ENCODE results near the gene SLC7A5. TPM values are rescaled to one million over a fixed set of nuclear protein-coding genes. Genes with fewer than 3 reads are reported as not detected.
"Not testable (repeated sequence)": the region's sequence is repeated elsewhere in the genome, so short reads cannot be mapped to it uniquely, and the experiment has no call there.

The SLC7A5 gene
- total RNA-seq, 4 donors from 2014 or later, result 1.5 to 31.8 (median 5.4) TPM

DNA sequence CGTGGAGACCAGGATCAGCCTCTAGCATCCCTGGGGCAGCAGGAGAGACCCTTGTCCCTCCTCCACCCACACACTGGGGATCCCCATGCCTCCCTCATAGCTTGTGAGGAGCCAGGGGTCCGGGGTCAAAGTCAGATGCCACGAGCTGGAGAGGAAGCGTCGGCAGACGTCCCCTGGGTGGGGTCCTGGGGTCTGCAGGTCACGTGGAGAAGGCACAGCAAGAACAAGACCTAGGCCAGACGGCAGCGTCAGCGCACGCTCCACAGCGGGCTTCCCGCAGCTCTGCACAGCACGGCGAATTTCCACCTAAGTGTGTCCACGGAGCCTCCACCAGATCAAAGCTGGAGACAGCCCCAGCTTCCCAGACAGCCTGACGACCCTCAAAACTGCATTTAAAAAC is 49.3 kb downstream of the SLC7A5 start:
- ATAC-seq (ENCODE audit: low FRiP score), result no peak
- TF ChIP-seq, protein P1, sequence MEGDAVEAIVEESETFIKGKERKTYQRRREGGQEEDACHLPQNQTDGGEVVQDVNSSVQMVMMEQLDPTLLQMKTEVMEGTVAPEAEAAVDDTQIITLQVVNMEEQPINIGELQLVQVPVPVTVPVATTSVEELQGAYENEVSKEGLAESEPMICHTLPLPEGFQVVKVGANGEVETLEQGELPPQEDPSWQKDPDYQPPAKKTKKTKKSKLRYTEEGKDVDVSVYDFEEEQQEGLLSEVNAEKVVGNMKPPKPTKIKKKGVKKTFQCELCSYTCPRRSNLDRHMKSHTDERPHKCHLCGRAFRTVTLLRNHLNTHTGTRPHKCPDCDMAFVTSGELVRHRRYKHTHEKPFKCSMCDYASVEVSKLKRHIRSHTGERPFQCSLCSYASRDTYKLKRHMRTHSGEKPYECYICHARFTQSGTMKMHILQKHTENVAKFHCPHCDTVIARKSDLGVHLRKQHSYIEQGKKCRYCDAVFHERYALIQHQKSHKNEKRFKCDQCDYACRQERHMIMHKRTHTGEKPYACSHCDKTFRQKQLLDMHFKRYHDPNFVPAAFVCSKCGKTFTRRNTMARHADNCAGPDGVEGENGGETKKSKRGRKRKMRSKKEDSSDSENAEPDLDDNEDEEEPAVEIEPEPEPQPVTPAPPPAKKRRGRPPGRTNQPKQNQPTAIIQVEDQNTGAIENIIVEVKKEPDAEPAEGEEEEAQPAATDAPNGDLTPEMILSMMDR (IDR thresholded peaks at IDR 0.05), result no peak

DNA sequence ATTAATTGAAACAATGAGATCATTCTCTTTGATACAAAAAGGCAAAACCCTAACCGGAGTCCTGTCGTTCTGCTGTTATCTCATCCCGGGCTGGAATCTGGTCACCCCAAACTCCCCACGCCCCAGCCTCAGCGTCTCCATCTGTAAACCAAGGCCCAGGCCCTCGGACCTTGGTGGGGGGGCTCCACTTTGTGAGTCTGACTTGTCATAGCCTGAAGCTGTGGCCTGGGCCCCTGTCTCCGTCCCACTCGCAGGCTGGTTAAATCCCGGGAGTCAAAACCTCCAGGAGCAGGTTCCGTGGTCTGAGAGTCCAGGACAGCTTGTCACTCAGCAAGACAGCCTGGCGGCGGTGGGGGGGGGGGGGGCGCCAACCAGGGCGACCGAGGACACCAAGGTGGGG is 50.0 kb downstream of the SLC7A5 start:
- TF ChIP-seq, protein P1 (IDR thresholded peaks at IDR 0.05), result no peak
- no peak for ATAC-seq (ENCODE audit: low FRiP score)
- DNase-seq (ENCODE audit: low spot score), result no peak

More for the DNA sequence above, 49.3 kb downstream of the SLC7A5 start:
- DNase-seq (ENCODE audit: low spot score), result no peak

DNA sequence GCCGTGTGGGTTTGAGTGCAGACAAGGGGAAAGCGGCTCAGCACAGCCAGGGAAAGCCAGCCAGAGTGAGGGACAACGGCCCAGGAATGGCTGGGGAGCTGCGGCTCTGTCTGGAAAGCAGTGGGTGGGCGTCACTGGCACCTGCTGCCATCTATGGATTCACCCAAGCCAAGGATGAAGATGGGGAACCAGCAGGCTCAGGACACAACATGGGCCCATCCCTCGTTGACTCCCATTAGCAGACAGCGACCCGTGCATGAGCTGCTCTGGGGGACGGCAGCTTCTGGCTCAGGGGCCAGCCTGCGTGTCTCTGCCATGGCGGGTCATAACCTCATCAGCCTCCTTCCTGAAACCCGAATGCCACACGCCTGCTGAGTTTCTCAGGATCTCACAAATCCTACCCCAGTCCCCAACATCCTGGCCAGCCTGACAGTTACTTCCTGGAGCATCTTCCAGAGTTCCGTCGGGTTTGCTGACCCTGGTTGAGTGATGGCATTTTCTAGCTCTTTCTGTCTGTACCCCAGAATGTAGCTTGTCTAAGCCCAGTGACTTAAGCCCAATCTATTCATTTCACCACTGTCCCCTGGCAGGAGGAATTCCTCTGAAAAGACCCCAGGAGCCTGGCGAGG is 50.7 kb downstream of the SLC7A5 start:
- no peak for DNase-seq (ENCODE audit: low spot score)
- TF ChIP-seq, protein P1 (IDR thresholded peaks at IDR 0.05), result no peak
- no peak for ATAC-seq (ENCODE audit: low FRiP score)

DNA sequence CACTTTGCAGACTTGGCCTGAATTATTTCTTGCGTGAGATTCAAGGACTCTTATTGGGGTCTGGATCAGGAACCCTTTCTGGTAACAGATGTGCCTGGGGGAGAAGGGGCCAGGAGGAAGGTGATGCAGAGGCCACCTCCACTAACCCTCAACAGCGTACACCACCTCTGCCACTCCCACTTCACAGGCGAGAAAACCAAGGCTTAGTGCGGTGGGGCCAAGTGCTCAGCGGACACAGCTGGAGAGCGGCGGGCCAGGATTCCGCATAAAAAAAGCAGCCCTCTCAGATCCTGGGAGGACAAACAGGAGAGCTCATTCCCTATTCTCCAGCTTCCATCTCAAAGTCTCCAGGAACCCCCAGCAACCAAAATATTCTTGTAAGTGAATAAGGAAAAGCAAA is 51.4 kb downstream of the SLC7A5 start:
- TF ChIP-seq, protein P1 (IDR thresholded peaks at IDR 0.05), result no peak
- ATAC-seq (ENCODE audit: low FRiP score), result no peak

DNA sequence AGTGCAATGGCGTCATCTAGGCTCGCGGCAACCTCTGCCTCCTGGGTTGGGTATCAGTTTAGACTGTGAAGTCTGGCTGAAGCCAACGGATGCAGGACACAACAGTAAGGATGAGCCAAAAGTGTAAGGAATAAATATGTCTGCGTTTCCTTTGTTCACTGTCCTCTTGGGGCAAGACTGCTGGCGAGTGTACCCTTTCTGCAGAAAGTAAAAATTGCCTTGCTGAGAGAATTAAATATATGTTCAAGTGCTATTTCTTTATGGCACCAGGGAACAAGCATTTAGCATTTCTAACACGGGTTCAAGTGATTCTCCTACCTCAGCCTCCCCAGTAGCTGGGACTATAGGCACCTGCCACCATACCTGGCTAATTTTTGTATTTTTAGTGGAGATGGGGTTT is 51.9 kb downstream of the SLC7A5 start:
- ATAC-seq (ENCODE audit: low FRiP score); DNase-seq (ENCODE audit: low spot score): not testable (repeated sequence)

More for the DNA sequence above, 51.4 kb downstream of the SLC7A5 start:
- DNase-seq (ENCODE audit: low spot score), result no peak

DNA sequence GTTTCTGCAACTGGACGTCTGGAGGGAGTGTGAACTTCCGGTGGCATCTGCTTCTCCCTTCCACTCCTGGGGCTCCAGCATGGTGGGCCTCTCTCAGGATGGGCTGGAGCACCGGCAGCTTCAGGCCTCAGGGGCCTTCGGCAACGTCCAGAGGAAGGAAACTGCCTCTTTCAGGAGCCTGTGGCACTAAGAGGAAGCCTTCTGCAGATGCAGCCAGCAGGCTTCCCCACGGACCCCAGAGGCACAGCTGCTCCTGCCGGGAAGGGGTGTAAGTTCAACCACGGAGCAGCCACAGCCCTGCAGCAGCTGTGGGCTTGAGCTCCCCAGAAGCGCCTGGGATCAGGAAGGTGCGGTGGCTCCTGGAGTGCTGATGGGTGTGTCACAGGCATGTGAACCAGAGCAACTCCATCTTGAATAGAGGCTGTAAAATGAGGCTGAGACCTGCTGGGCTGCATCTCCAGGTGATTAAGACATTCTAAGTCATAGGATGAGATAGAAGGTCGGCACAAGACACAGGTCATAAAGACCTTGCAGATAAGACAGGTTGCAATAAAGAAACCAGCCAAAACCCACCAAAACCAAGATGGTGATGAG is 52.7 kb downstream of the SLC7A5 start:
- TF ChIP-seq, protein P1 (IDR thresholded peaks at IDR 0.05), result no peak
- no peak for ATAC-seq (ENCODE audit: low FRiP score)

DNA sequence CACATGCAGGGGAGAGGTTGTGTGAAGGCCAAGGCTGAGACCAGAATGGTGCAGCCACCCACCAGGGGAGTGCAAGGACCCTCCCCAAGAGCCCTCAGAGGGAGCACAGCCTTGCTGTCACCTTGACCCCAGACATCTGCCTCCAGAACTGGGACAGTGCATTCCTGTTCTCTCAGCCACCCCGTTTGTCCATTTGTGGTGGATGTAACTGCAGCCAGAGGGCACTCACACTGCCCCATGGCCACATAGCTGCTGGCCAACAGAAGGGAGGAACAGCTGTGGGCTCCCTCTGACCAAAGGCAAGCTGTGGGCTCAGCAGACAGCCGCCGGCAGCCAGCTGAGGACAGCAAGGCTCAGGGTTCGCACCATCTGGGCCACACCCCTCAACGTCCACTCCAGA is 53.7 kb downstream of the SLC7A5 start:
- ATAC-seq (ENCODE audit: low FRiP score), result no peak
- TF ChIP-seq, protein P1 (IDR thresholded peaks at IDR 0.05), result no peak
- DNase-seq (ENCODE audit: low spot score), result no peak

More for the DNA sequence above, 52.7 kb downstream of the SLC7A5 start:
- DNase-seq (ENCODE audit: low spot score), result no peak

Data from omental fat pad (tissue), 4 donors.